NCI-H146 (cell line): ENCODE results near the gene RTP1.
A peak's percentile ranks its signal among the peaks of the same experiment; 100 is the strongest.
"Not testable (repeated sequence)": the region's sequence is repeated elsewhere in the genome, so short reads cannot be mapped to it uniquely, and the experiment has no call there.

Experiments
- DNase-seq: peaks from one replicate; lab custom pipeline; 2025; lab: John Stamatoyannopoulos, UW

Gene RTP1, protein sequence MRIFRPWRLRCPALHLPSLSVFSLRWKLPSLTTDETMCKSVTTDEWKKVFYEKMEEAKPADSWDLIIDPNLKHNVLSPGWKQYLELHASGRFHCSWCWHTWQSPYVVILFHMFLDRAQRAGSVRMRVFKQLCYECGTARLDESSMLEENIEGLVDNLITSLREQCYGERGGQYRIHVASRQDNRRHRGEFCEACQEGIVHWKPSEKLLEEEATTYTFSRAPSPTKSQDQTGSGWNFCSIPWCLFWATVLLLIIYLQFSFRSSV

DNA sequence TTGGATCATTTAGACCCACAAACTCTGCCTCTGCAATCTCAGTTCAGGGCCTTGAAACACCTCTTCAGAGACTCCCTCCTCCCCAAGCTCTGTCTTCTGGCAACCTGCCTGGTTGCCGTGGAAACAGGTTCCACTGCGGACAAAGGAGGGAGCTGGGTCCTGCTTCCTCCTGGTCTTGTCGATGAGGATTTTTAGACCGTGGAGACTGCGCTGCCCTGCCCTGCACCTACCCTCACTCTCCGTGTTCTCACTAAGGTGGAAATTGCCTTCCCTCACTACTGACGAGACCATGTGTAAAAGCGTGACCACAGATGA lies at the start of gene RTP1:
RTP1 (plus strand) TSS at position 152 of the 315 bp plus-strand sequence; CDS start at position 182, 30 bp downstream.
- peak; percentile 12 for DNase-seq

DNA sequence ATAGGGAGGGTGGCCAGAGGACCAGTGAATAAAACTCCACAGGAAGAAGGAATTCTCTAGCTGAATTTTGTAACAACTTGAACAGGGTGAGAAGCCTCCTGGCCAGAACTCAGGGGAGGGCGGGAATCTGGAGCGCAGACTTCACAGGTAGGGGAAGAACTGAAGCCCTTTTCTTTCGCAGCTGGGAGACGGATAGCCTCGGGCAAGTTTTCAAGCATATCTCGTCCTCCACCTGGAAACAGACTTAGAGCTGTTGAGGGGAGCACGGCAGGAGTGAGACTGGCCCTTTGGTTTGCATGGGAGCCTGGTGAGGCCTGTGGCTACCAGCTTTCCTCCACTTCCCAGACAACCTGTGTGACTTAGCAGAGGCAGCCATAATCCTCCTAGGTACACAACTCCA lies 47.1 kb upstream of the RTP1 start:
- no peak for DNase-seq

DNA sequence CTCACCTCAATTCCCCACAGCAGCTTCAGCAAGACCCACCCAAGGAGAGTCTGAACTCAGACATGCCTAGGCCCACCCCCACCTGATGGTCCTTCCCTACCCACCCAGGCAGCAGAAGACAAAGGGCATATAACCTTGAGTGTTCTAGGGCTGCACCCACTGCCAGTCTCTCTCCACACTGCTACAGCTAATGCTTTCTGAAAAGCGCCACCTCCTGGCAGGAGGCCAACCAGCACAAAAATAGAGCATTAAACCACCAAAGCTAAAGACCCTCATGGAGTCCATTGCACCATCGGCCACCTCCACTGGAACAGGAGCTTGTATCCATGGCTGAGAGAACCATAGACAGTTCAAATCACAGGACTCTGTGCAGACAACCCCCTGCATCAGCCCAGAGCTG lies 46.7 kb upstream of the RTP1 start:
- DNase-seq: peak; percentile 23

DNA sequence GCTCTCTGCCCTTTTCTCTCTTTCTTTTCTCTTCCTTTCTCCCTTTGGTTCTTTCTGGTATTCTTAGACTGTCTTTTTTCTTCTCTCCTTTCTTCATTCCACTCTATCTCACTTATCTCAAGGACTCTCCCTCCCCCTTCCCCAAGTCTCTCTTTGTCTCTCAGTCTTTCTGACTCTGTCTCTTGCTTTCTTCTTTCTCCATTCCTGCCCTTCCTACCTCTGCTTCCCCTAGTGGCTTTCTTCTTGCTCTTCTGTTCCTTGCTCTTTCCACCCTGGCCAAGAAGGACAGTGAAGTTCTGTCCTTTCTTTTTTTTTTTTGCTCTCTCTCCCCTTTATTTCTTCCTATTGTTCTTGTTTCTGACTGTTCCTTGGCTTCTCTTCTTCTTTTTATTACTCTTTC lies 35.7 kb upstream of the RTP1 start:
- no peak for DNase-seq

DNA sequence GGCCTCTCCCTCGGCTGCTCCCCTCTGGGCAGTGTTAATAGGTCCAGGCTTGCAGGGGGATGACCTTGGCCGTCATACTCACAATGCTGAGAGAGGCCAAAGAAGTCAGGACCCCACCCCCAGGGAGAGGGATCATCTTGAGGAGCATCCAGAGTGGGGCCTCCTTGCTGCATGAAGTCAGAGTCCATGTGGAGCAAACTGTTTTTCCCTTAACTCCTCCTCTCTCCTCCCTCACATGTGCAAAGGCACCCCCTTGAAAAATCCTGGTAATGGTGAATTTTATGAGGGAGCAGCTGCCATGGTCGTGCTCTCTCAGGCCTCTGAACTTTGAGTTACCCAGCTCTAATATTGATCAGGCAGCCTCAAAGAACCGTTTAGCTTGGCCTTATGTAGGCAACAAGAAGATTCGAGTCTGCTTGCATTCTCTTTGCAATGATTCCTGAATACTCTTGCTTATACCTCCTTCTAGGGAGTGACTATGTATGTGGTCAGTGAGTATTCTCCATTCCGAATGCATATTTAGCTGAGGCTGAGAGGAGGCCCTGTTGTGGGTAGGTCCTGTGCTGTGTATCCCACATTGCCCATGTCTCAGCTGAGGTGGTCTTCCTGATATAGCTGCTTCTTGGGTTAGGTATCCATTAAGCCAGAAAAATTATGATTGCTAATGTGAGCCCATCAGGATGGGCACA lies 34.9 kb upstream of the RTP1 start:
- DNase-seq: no peak

DNA sequence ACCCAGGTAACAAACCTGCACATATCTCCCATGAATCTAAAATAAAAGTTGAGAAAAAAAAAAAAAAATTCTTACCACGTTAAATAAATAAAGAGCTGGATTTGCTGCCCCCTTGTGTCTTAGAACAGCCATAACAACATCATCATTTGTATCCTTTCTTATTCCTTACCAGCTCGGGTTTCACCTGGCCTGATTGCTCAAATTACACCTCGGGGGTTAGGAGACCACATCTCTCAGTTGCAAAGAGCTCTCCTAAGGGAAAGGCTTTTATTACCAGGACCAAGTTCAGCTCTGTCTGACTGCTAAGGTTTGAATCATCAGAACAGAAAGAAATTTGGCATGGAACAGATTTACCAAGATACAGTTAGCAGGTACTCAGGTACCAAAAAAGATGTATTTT lies 32.1 kb upstream of the RTP1 start:
- DNase-seq: peak; percentile 77

DNA sequence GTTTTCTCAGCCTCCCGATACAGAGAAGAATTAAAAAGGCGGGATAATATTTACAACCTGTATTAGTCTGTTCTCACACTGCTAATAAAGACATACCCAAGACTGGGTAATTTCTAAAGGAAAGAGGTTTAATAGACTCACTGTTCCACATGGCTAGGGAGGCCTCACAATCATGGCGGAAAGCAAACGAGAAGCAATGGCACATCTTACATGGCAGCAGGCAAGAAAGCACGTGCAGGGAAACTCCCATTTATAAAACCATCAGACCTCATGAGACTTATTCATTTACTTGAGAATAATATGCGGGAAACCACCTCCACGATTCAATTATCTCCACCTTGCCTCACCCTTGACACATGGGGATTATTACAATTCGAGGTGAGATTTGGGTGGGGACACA lies 30.5 kb upstream of the RTP1 start:
- DNase-seq: no peak

DNA sequence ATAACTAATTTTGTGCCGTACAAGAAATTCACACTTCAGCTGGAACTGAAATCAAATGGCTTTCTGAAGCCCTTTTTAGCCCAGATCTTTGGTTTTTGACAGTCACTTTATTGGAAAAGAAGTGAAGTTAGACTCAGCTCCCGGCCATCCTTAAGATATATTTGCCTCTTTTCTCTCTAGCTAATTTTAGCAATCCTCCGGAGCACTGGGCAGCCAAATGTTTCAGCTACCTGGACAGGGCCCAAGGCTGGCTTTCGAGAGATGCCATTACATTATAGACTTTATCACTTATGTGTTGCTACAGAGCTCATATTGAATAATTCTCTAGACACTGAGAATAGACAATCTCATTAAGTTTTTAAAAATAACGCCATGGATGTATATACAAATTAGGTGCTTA lies 29.5 kb upstream of the RTP1 start:
- DNase-seq: no peak

DNA sequence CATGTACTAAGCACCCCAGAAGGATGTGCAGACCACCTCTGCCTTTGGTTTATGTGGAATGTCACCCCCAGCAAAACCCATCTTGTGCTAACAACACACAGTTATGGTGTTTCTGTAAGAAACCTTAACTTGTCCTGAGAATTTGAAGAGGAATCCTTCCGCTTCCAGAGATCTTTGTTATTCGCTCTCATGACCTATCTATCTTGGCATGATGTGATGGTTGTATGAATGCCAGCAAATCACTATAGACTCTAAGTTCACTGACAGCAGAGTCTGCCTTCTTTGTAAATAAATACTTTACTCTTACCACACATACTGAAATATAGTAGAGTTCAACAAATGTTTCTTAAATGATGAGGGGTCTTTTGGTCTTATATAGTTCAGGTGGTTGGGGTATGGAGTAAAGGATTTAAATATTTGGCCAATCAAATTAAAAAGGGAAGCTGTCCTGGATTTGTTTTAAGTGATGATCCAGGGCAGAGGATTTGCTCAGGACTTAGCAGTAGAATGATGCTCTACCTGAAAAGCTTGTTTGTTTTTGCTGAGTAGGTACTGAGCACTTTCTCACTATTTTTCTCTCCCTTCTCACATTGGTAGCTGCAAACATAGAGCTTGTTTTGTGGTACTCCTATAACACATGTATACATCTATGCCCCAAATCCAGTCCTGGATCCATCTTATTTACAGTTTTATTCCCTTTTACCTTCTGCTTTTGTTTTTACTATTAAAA lies 27.9 kb upstream of the RTP1 start:
- no peak for DNase-seq

DNA sequence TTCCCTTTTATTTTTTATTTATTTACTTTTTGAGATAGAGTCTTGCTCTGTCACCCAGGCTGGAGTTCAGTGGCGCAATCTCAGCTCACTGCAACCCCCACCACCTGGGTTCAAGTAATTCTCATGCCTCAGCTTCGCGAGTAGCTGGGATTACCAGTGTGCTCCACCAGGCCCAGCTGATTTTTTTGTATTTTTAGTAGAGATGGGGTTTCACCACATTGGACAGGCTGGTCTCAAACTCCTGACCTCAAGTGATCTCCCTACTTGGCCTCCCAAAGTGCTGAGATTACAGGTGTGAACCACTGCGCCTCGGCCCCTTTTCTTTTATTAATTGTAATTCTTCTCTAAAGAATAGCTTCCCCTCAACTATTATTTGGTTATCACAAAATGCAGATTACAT lies 26.4 kb upstream of the RTP1 start:
- not testable (repeated sequence) for DNase-seq

DNA sequence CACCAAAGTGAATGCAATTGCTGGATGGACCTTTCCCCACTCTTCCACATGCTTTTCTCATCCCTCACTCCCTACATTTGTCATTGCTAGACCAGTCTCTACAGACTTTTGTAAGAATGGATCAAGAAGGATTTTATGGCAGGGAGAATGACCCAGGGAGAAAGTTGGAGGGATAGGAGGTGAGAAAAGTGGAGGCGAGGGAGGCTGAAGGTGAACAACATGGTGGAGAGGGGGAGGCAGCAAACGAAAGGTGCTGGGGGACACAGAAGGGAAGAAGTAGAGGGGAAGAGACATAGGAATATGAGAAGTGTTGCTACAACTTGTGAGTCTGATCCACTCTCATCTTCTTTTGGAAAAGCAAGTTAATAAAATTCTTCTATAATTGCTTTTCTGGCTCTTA lies 24.4 kb upstream of the RTP1 start:
- no peak for DNase-seq

DNA sequence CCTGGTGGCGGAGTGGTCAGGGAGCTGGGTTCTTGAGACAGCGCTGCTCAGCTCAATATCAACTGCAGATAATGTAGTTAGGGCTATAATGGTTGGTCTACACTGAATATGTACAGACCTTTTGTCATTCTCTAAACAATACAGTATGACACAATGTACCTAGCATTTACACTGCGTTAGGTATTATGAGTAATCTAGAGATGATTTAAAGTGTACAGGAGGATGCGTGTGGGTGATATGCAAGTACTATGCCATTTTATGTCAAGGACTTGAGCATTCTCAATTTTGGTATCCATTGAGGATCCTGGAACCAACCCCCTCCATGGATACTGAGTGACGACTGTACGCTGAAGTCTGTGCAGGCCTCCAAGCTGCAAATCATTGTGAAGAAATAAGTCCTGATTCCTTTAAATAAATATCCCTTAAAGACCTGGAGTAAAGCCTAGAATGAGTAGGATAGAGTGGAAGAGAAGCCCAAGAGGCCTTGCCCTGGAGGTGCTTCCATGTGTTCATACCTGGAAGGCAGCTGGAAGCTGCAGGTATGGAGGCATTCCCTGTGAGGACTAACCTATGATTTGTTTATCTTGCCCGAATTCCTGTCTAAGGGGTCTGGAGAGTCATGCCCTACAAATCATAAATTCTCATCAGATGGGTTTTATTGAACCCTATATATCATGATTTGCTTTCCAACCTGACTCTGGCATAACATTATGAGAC lies 15.7 kb upstream of the RTP1 start:
- DNase-seq: no peak

DNA sequence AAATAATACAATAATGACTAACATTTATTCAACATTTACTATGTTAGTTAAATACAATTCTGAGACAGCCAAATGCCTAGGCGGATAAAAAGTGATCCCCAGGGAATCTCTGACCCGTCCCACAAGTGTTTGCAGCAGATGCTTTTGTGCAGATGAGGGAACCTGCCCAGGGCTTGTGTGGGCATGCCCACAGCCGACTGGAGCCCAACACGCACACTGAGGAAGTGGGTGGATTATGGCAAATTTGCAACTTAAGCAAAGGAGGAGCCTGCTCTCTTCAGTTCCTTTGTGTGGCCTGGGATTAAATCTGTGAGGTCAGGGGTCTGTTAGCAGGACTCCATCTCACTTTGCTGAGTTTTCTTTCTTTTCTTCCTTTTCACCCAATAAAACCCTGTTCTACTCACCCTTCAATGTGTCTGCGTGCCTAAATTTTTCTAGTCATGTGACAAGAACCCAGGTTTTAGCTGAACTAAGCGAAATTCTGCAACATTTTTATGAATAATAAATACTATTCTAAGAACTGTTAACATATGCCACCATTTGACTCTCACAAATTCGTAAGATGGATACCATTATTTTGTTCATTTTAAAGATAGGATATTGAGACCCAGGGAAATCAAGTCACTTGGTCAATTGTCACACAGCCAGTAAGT lies 13.9 kb upstream of the RTP1 start:
- no peak for DNase-seq

DNA sequence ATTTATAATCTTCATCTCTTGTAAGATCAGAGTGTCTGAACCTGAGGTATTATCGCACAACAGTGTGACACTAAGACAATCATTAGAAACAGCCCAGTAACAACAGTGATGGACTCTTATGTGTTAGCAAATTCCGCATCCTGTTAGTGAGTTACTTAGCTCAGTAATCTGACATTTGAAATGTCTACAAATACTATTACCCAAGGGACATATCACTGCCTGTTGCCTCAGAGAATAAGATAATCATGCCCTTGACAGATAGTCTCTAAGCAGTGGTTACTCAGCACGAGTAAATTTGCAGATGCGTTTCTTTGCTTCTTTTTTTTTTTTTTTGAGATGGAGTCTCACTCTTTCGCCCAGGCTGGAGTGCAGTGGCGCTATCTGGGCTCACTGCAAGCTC lies 13.4 kb upstream of the RTP1 start:
- DNase-seq: no peak

DNA sequence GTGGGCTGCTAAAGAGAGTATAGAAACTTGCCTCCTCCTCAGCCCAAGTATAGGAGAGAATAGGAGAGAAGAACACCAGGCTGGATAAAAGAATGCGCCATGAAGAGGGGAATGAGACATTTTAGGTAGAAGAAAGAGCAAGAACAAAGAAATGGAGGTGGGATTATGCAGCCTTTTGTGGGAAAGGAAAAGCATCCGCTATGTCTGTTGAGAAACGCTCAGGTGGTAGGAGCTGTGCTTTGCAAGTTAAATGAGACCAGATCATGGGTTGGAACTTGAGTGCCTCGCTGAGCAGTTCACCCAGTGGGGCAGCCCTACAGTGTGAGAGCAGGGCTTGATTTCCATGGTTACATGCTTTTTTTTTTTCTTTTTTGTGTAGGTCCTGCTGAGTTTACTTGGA lies 11.5 kb upstream of the RTP1 start:
- DNase-seq: no peak

DNA sequence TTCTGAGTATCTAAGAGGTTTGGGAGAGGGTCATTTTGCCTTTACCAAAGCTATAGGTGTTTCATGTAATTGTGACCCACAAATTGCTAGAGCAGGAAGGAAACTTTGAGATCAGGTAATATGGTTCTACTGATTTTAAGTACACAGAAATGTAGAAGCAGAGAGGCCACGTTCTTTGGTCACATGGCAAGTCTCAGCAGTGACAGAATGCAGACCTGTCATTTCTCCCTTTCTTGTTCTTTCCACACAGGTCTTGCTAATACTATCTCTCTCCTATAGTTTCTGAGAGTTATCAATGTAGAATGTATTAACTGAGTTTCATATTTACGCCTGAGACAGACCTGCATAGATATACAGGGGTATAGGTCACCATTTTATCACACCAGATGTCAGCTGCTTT lies 10.9 kb upstream of the RTP1 start:
- DNase-seq: no peak

DNA sequence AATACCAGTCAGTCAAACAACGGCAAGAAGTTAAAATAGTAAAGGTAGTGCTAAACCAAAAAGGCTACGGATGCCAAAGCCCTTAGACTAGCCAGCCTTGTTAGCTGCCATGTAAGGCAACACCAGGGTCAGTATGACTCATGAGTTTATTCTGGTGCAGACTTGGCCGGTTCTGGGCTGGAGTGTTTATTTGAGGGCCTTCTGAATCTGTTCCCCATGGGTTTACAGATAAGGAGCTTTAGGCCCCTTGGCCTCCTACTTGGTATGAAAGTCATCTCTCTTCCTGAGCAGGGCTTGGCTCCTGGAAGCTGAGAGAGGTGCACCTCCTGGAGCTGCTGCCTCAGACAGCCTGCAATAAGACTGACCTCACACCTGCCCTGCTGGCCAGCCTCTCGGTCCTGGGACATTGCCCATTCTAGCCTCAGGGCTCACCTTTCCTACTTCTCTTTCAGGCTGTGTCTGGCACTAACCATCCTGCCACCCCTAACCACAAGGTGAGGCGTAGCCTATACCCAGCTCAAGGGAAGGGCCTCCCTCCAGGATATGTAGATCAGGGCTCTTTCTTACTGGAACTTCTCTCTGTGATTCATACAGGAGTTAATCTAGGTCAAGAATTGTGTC lies 10.4 kb upstream of the RTP1 start:
- DNase-seq: no peak

DNA sequence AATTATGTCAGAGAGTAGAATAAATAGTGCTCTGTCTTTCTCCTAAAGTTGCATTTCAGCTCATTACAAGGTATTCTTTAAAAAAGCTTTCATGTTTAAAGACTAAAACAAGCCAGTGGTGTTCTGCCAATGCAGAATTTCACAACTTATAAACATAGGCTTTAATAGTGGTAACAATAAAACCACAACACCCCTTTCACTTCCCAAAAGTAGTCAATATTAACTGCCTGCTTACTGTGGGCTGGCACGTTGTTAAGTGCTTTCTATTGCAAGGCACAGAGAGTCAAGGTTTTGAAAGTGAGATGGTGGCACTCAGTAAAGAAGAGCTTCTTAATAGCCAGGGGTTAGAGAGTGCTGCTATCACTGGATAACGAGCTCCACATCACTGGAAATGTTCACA lies 8.4 kb upstream of the RTP1 start:
- DNase-seq: no peak

DNA sequence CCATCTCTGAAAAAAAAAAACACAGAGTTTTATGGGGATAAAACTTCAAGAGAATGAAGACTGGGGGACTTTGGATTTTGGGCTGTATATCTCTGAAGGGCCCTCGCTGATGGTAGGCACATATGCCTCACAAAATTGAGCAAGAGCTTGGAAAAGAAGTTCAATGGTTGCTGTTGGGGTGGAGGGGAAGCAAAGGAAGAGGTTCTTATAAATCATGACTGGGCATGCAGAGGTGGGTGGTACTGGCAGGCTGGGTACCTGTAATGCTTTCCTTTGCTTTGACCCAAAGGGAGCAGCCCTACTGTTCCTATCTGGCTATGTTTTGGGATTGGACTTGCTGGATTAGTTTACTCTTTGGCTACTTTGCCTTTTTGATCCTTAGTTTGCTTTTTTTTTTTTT lies 6.0 kb upstream of the RTP1 start:
- no peak for DNase-seq

DNA sequence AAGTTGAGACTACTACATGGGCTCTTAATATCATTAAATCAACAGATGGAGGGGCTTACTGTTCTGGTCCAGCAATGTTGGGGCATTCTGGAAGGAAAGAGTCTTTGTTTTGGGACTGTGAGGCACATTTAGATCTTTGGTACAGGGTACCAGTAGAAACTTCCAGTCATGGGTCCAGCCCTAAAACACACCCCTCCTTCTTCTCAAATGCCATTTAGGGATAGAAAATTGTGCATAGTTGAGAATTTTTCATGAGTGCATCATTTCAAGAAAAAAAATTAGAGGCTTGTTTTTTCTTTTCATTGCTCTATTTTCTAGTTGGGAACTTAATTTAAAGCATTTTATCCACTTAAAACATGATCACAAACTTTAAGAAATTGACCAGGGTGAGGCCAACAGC lies 4.1 kb upstream of the RTP1 start:
- DNase-seq: no peak

DNA sequence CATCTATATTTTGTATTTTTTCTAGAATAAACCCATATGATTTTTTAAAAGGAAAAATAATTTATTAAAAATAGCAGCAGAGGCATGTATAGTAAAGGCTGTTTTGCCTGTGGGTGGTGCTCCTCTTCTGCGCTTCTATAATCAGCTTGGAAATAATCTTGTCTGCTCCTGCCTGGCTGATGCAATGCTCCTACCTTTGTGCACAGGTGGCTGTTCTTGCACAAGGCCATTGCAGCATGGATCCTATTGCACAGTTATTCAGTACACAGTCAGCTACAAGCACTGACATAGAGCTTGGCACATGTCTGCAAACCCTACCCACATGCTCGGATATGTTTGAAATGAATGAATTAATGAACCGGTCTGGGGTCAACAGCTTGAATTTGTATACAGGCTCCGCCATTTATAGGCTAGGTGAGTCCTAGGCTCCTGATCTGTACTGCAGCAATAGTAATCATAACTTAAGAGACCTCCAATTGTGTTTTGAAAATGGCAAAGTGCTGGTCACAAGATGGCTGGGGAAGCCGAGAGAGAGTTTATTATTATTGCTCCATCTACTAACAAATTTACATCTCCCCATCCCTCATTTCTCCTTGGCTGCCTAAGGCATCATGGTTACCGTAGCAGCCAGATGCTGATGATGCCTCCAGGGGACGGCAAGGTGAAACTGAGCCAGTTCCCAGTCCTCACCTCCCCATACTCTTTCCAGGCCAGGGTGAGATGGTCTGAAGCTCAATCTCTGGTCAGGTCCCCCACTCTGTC lies 532 bp upstream of the RTP1 start:
- DNase-seq: no peak
